ENCODE data around the gene FAM149A.
A peak's percentile ranks its signal among the peaks of the same experiment; 100 is the strongest.

The FAM149A gene

GRCh38 chr4:186172546-186172945, 68.0 kb downstream of the FAM149A start:
- TF ChIP-seq CTCF (conservative IDR thresholded peaks at IDR 0.05; ENCODE audit: control insufficient read depth, insufficient read depth, low read depth, low read length): no peak
- DNase-seq (ENCODE audit: low read depth): no peak
- H3K4me3 ChIP-seq (ENCODE audit: control insufficient read depth, low read depth, low read length): no peak overlapping the region

DNA sequence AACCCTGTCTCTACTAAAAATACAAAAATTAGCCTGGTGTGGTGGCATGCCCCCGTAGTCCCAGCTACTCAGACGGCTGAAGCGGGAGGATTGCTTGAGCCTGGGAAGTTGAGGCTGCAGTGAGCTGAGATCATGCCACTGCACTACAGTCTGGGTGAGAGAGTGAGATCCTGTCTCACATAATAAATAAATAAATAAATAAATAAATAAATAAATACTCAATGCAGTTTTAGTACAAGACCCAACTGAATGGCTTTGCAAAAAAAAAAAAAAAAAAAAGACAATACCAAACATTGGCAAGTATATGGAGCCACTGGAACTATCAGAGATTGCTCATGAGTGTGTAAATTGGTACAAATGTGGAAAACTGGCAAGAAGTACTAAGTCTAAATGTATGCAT, 83.6 kb downstream of the FAM149A start:
- no peak for TF ChIP-seq CTCF (conservative IDR thresholded peaks at IDR 0.05; ENCODE audit: control insufficient read depth, insufficient read depth, low read depth, low read length)
- DNase-seq (ENCODE audit: low read depth): no peak
- no peak overlapping the region for H3K4me3 ChIP-seq (ENCODE audit: control insufficient read depth, low read depth, low read length)

DNA sequence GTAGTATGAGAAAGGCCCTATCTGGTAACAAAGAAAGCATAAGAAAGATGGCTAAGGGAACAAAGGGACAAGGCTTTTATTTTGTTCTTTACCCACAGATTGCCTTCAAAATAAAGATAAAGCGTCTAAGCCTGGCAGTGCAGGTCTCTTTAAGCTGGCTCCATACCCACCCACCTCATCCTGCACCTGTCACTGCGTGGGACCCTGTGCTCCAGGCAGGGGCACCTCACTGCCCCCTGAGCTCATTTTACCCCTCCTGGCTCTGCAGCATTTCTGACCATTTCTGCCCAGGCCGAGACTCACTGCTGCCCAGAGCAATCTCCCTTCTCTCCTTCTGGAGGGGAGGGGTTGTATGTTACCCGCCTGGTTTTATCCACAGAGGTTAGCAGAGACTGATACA, 85.2 kb downstream of the FAM149A start:
- DNase-seq (ENCODE audit: low read depth): no peak
- TF ChIP-seq CTCF (conservative IDR thresholded peaks at IDR 0.05; ENCODE audit: control insufficient read depth, insufficient read depth, low read depth, low read length): no peak
- H3K4me3 ChIP-seq (ENCODE audit: control insufficient read depth, low read depth, low read length): no peak overlapping the region

DNA sequence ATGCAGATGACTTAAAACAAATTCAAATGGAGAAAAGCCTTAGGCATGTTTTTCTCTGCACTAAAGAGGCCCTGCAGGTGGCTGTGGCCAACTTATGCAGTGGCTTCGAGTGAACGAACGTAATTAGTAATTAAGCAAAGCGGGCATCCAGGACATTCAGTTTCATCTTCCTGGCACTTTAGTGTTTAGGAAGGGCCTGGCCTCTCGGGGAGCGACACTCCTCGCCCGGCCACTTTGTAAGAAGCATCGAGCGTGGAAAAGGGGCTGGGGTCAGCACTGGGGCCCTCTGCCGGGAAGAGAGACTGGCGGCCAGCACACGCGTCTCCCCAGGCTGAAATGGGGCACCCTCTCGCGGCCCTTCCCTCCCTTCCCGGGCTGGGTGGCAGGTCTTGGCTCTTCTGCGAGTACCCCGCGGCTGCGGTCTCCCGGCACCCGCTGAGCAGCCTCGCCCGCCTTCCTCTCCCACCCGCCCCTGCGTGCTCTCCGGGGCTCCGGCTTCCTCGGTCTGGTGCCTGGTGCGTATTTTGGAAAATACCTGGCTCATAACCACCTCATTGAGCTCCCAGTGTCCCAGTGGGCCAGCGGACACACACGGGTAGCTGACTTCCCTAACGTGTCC, 86.2 kb downstream of the FAM149A start:
- peak overlapping the region; percentile 82 for H3K4me3 ChIP-seq (ENCODE audit: control insufficient read depth, low read depth, low read length)
- DNase-seq (ENCODE audit: low read depth): peak; percentile 18
- no peak for TF ChIP-seq CTCF (conservative IDR thresholded peaks at IDR 0.05; ENCODE audit: control insufficient read depth, insufficient read depth, low read depth, low read length)

DNA sequence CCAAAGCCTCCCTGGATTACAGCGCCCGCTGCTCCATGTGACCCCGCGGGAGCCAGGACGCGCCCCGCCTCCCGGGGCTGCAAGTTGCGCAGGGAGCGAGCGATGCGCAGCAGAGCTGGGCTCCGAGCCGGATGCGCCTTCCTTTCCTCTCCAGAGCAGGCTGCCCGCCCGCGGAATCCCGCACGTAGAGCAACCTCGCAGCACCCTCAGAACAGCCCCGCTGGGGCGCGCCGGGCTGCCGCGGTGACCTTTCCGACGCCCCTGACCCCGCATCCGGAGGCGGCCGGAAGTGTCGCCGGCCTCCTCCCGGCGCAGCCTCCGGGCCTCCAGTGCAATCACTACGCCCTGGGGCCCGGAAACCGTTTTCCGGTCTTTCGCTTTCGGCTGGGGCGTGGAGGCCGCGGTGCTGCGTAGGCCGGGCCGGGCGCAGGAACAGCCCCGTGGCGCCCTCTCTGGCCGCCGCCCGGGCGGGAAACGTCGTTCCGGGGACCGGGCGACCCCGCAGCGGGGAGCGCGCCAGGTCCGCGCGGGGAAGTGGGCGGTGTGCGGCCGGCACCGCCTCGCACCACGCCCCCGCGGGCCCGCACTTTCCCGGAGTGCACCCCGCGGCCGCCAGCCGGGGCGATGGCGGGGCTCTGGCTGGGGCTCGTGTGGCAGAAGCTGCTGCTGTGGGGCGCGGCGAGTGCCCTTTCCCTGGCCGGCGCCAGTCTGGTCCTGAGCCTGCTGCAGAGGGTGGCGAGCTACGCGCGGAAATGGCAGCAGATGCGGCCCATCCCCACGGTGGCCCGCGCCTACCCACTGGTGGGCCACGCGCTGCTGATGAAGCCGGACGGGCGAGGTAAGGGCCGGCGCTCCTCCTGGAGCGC, 86.9 kb downstream of the FAM149A start, which contains the start of gene CYP4V2:
TSS of gene CYP4V2 (plus strand) at position 368 of the 866 bp plus-strand sequence. CDS start at position 625, 257 bp downstream.
- H3K4me3 ChIP-seq (ENCODE audit: control insufficient read depth, low read depth, low read length): peak within 1 kb of the TSS; percentile 82
- DNase-seq (ENCODE audit: low read depth): peak; percentile 70
- no peak for TF ChIP-seq CTCF (conservative IDR thresholded peaks at IDR 0.05; ENCODE audit: control insufficient read depth, insufficient read depth, low read depth, low read length)

- TF ChIP-seq CTCF (conservative IDR thresholded peaks at IDR 0.05; ENCODE audit: control insufficient read depth, insufficient read depth, low read depth, low read length): no peak
- peak overlapping the region; percentile 82 for H3K4me3 ChIP-seq (ENCODE audit: control insufficient read depth, low read depth, low read length)
- peak; percentile 51 for DNase-seq (ENCODE audit: low read depth)
Observed at GRCh38 chr4:186192066-186192612, 87.6 kb downstream of the FAM149A start.
